Activated CD4-positive, CD25-positive, alpha-beta regulatory T cell treated with anti-CD3 and anti-CD28 coated beads, Interleukin-2, amount 50 U/mL, for 72 hours (primary cell): ENCODE measurements around the gene SERTAD3.
"Not testable (repeated sequence)": the region's sequence is repeated elsewhere in the genome, so short reads cannot be mapped to it uniquely, and the experiment has no call there.

Experiments used
- DNase-seq: peaks from one replicate; pipeline ENCODE4 v3.0.0; 2021

Gene SERTAD3

DNA sequence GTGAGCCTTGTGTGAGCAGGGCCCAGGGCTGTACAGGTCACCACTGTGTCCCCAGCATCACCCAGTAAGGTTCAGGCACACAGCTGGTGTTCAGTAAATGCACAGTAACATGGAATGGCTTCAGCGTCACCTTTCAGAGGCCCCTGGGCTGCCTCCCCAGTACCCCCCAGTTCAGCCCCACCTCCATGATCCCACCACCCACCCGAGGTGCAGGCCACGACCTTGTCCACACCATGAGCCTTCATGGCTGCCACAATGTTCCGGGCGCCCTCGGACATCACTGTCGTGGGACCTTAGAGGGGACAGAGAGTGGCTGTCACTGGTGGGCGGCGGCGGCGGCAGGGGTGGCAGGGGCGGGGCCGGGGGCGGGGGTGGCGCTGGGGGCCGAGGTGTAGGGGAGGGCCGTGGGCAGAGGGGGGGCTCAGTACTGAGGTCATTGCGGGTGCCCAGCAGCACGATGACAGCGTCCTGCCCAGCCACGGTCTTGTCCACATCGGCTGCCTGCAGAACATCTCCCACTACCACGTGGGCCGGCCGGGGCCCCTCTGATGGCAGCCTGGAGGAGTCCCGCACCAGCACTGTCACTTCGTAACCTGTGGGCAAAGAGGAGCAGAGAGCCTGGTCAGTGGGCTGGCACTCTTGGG, 13.9 kb upstream of the SERTAD3 start:
- no peak for DNase-seq

DNA sequence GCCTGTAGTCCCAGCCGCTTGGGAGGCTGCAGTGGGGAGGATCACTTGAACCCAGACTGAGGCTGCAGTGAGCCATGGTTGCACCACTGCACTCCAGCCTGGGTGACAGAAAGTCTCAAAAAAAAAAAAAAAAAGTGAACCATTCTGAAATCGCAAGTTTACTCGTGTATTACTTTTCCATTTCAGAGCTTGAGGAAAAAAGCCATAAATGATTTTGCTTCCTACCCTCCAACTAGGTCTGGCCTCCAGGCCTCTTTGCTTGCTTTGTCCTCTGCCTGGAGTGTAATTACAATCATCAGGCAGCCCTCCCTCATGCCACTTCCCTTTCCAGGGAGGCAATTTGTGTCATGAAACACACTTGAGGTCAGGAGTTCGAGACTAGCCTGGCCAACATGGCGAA, 12.9 kb upstream of the SERTAD3 start:
- no peak for DNase-seq

DNA sequence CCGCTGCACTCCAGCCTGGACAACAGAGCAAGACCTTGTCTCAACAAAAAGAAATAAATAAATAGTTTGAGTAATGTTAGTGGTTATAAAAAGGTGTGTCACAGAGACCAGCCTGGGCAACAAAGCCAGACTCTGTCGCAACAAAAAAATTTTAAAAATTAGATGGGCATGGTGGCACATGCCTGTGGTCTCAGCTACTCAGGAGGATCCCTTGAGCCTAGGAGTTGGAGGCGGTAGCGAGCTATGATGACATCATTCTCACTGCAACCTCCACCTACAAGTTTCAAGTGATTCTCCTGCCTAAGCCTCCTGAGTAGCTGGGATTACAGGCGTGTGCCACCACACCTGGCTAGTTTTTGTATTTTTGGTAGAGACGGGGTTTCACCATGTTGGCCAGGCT, 9.8 kb upstream of the SERTAD3 start:
- DNase-seq, result not testable (repeated sequence)

DNA sequence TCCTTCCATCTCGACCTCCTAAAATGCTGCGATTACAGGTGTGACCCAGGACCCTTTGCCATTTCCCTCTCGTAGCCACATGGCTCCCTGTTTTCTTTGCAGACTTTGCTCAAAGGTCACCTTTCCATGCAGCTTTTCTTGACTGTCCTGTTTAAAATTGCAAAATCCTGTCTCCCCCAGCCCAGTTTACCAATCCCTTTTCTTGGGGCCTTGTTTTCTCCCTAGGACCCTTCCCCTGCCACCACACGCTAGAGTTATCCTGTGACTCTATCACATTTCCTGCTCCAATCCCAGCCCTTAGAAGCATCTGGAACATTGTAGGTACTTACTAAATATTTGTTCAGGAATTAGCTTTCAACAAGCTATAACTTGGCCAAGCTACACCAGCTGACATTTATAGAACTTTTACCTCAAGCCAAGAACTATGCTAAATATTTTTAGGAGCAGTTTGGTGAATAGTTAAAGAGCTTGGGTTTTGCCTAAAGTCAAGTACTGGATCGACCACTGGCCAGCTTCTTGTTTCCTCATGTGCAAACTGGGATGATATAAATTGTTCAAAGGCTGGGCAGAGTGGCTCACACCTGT, 9.1 kb upstream of the SERTAD3 start:
- no peak for DNase-seq

DNA sequence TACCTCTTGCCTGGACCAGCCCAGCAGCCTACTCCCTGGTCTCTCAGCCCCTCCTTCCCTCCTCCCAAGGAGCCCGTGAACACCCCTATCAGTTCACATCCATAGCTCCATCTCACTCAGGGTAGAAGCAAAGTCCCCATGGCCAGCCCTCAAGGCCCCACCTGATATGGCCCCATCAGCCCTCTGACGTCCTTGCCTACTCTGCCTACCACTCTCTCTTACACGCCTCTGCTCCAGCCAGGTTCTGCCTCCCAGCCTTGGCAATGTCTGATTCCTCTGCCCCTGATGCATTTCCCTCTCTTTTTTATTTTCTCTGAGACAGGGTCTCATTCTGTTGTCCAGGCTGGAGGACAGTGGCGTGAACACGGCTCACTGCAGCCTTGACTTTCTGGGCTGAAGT, 7.9 kb upstream of the SERTAD3 start:
- DNase-seq, result no peak

DNA sequence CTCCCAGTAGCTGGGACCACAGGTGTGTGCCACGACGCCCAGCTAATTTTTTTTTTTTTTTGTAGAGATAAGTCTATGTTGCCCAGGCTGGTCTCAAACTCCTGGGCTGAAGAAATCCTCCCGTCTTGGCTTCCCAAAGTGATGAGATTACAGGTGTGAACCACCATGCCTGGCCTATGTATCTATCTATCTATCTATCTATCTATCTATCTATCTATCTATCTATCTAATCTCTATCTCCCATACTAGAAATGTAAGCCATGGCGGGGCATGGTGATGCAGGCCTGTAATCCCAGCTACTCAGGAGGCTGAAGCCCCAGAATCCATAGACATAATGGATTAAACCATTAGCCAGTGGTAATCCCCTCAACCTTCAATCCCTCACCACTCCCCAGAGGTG, 6.5 kb upstream of the SERTAD3 start:
- DNase-seq, result no peak

DNA sequence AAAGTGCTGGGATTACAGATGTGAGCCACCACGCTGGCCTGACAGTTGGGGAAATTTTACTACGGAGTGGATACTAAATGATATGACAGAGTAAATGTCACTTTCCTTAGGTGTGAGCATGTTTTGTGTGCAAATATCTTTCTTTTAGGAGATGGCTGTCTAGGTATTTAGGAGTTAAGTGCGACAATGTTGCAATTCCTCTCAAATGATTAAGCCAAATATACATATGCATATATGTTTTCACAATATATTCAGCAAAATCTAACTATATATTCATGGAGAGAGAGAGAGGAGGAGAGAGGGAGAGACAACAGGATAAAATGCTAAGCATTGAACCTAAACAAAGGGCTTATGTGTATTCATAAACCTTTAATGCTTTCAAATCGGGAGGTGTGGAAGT, 5.4 kb upstream of the SERTAD3 start:
- no peak for DNase-seq

DNA sequence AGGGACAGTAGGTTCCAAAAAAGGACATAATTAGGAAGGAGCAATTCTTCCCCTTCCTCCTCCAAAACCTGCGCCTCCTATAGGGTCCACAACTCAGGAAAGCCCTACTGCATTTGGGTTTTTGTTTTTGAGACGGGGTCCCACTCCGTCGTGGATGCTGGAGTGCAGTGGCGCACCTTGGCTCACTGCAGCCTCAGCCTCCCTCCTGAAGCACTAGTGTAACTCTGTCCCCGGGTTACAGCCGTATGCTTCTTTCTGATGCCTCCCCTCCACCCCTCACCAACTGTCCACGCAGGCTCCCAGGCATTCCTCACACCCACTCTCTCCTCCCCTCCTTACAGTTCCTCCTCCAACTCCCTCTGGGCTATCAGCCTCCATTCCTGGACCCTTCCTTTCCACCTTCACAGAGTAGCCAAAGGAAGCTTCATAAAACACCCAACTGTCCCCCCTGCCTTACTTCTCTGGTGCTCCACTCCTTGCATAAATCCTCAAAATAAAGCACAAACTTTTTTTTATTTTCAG, 2.2 kb upstream of the SERTAD3 start:
- no peak for DNase-seq

DNA sequence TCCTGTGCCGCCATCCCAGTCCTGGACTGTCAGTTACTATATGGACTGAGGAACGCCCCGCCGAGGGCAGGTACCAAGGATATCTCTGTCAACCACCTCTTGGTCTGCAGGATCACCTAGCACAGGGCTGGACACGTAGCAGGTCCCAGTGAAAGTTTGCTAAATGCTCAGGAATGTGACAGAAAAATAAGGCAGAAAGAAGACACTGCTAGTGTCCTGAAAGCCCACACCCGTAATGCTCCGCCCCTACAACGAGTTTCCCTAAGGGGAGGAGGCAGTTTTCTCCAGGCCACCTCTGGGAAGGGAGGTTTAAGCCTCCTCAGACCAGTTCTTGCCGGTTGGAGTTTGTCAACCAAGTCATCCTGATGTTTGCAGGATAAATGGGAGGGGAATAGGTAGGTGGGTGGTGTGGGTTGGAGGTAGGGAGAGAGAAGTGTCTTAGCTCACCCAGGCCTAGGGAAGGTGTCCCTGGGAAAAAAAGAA, 1.7 kb upstream of the SERTAD3 start:
- no peak for DNase-seq

DNA sequence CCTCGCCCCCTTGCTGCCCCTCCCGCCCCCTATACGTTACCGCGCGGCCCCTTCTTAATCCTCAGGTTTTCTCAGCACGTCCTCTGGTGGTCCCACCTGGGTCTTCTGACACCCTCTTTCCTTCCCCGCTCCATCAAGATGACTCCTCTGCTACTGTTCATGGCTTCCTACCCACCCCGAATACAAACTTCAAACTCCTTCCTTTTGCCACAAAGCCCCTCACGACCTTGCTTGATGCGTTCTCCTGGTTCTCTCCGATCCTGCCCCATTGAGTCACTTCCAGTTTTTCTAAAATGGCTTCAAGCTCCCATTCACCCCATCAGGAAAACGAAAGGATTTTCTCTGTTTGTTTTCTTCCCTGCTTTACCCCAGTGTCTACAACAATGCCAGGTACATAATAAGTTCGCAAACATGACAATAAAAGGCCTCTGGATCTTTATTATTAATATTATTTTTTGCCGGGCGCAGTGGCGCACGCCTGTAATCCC, 734 bp upstream of the SERTAD3 start:
- no peak for DNase-seq

DNA sequence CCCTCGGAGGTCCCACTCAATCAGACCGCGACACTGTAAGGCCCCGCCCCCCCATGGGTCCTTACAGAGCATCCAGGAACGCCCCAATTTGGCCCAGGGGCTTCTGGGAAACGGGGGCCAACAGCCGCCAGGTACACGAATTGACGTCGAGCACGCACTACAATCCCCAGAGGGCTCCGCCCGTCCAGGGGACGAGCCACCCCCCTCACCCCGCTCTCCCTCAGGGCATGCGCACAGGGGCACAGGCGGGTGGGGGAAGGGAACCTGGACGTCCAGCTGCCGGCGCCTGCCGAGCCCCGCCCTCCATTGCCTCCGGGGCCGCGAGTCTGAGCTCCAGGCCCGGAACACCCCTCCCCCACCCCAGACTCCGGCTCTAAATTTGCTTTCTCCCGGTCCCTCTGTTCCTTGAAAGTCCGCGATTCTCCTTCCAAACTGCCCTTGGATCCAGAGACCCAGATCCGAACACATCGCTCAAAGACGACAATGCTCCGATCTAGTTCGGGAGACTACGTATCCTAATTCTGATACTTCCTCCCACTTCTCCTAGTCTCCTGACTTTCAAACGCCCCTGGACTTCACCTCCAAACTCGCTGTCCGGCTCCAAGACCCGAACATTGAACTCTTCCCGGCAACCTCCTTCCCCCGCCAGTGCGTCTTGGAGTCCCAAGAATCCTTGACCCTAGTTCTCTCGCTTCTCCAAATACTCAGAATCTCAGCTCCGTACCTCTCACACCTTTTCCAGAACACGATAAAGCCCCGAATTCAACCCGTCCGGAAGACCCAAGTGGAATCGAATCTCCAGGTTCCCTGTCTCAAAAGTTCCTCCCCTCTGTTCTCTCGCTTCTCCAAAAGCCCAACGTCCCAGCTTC, 770 bp downstream of the SERTAD3 start:
- DNase-seq, result peak; percentile 96

DNA sequence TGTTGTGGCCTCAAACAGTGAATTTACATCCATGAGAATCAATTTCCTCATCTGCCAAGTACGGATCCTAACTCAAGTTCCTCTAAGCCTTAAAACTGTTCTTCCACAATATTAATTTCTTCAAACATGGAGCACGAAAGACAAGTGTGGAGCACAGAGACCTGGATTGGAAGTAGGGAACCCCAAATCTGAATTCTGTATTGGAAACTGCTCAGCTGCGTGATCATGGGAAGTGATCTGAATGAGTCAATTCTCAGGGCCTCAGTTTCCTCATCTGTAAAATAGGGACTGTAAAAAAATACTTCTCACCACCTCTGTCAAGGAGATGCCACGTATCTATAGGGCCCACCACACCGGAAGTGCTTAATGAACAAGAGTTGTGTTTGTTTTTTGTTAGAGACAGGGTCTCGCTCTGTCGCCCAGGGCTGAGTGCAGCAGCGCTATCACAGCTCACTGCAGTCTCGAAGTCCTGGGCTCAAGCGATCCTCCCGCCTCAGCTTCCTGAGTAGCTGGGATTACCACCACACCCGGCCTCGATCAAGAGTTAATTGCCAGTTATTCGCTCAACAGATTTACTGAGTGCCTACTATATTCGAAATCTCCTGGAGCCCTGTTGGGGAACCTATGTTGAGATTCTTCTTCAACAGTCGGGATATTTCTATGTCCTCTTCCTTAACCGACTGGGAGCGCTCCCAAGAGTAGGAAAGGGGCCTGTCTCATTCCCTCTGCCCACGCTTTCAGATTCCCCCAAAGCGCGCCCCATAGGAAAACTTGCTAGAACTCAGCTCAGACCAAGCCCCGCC, 1.6 kb downstream of the SERTAD3 start:
- DNase-seq, result no peak

DNA sequence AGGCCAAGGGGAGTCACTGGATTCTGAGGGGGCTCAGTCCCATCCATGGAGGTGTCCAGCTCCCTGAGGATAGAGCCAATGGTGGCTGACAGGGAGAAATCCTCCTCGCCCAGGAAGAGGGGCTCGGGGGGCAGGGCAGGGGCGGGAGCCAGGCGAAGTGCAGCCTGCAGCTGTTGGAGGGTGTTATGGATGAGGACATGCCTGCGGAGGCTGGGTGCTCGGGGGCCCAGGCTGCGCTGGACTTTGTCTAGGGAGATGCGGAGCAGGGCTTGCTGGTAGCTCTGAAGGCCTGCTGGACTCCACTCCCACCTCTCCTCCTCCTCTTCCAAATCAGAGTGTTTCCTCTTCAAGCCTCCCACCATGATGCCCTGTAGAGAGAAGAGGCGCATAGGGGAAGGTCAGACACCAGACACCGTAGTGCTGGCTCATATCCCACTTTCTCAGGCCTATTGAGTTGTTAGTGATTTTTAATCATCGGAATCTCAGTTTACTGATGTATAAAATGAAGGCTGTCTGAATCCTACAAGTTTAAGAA, 2.3 kb downstream of the SERTAD3 start:
- DNase-seq, result no peak

DNA sequence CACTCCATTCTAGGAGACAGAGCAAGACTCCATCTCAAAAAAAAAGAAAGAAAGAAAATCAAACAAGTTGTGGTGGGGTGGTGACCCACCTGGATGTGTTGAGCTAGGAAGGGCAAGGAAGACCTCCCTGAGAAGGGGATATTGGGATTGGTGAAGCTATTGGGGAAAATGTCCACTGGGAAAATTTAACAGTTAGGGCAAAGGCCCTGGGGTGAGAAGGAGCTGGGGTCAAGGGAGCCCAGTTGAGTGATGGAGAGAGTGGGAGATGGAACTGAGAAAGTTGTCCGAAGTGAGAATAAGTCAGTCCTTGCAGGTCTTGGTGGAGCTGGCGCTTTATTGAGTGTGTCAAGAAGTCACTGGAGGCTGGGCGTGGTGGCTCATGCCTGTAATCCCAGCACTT, 5.9 kb downstream of the SERTAD3 start:
- no peak for DNase-seq

DNA sequence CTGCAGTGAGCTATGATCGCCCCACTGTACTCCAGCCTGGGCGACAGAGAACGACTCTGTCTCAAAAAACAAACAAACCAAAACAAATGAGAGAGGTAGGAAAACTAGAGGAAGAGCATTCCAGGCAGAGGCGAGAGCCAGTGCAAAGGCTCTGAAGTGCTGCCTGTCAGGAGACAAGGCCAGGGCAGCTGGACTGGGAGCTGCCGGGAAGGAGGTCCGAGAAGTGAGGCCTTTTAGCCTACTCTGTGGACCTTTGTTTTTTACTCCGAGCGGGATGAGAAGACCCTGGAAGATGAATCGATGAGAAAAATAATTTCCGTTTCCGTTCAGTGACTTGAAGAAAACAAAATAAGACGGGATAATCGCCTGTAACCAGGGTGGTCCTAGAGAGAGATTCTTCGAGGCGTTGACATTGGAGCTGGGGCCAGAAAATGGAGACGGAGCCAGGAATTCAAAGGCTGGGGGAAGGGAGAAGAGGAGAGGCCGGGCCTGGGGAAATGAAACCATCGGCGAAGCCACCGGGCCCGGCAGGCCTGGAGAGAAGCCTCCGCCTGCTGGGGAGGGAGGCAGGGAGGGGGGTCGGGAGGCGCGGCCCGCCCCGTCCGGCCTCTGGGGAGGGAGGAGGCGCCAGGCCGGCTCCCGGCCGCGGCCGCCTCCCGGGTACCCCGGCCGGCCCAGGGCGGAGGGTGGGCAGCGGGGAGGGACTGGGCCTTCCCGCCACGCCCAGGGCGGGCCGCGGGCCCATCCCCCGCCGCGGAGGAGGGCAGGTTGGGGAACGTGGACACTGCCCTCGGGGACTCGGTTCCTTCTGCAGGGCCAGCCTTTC, 10.5 kb downstream of the SERTAD3 start:
- peak; percentile 64 for DNase-seq

DNA sequence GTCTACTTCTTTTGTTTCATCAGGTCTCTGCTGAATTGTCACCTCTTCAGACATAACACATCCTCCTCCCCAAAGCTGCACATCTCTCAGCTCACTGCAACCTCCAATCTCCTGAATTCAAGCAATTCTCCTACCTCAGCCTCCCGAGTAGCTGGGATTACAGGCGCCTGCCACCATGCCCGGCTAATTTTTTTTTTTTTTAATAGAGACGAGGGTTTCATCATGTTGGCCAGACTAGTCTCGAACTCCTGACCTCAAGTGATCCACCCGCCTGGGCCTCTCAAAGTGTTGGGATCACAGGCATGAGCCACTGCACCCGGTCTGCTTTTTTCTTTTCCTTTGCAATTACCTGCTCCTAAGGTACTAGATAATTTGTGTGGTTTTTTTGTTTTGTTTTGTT, 11.4 kb downstream of the SERTAD3 start:
- DNase-seq, result not testable (repeated sequence)

DNA sequence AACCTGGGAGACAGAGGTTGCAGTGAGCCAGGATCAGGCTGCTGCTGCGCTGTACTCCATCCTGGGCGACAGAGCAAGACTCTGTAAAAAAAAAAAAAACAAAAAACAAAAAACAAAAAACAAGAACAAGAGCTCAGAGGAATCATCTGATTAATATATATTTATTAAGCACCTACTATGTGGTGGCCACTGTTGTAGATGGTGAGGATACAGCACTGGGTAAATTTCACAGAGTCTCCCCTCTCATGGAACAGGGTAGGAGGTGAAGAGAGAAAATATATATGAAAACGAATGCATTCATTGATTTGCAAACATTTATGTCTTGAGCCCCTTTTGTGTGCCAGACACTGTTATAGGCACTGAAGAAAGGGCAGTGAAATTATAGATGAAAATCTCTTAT, 12.4 kb downstream of the SERTAD3 start:
- no peak for DNase-seq

DNA sequence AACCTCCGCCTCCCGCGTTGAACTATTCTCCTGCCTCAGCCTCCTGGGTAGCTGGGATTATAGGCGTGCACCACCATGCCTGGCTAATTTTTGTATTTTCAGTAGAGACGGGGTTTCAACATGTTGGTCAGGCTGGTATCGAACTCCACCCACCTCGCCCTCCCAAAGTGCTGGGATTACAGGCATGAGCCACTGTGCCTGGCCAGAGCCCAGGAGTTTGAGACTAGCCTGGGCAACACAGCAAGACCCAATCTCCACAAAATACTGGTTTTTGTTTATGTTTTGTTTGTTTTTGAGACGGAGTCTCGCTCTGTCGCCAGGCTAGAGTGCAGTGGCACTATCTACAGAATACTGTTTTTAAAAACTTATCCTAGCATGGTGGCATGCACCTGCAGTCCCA, 13.9 kb downstream of the SERTAD3 start:
- DNase-seq, result not testable (repeated sequence)

DNA sequence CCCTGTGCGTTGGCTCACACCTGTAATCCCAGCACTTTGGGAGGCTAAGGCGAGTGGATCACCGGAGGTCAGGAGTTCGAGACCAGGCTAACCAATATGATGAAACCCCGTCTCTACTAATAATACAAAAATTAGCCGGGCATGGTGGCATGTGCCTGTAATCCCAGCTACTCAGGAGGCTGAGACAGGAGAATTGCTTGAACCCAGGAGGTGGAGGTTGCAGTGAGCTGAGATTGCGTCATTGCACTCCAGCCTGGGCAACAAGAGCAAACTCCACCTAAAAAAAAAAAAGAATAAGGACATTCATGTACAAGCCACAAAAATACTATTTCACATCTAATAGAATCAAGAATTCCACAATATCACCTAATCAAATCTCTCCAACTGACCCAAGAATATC, 15.9 kb downstream of the SERTAD3 start:
- DNase-seq, result not testable (repeated sequence)

DNA sequence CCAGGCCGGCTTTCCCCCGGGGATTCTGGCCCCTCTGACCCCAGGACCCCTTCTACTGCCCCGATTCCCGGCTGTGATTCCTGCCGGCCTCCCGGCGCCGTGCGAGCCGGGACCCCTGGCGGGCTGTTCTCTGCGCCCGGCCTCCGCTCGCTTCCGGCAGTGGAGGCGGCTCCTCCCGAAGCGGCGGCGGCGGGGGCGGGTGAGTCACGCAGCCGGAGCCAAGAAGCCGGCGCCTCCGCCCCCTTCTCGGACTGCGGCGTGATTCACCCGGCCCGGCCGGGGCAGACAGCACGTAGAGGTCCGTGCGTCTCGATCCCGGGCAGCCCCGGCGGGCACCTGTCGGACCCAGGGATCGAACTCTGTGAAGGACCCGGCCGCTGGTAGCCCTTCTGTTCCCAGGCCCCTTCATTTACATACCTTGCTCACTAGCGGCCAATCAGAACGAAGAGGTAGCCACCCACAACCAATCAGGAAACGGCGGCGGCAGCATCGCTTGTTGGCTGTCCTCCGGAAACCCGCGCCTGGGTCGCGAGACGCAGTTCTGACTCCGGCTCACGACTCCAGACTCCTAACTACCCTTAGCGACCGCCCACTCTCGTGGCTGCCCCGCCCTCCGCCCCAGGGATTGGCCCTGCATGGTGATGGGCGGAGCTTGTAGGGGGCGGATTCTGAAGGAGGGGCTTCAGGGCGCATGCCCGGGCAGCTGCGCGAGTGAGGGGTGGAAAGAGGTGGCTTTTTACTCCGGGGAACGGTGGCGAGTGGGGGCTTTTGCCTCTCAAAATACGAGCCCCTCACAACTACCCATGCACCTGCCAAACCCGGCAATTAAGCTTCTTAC, 18.5 kb downstream of the SERTAD3 start, which contains the start of gene SERTAD1:
Gene SERTAD1, minus strand, starts transcription at position 543 of the 838 bp plus-strand sequence. CDS start 2,446 bp downstream, outside the sequence.
- DNase-seq, result peak; percentile 100
